Activated B cell treated with CpG ODN at 0.5 μM for 24 hours (primary cell): ENCODE results near the gene CNTLN. TPM values are rescaled to one million over a fixed set of nuclear protein-coding genes. Genes with fewer than 3 reads are reported as not detected.

ENCODE experiments used
- ATAC-seq: fragments of 200-7000 bp; cut with Tn5 transposase; one replicate; pipeline ENCODE4 v1.10.0; 2021; ENCODE audit warnings: low read depth, mild to moderate bottlenecking, moderate library complexity
- CTCF ChIA-PET: fragments of 350-600 bp; sonication (Branson Sonifier 250); formaldehyde crosslinking; loops from one replicate; lab custom pipeline; 2021; ENCODE audit warnings: antibody characterized with exemption; lab: Charles Lee
- POLR2A ChIA-PET: fragments of 350-600 bp; sonication (Branson Sonifier 250); formaldehyde crosslinking; loops from one replicate; lab custom pipeline; 2021; ENCODE audit warnings: antibody characterized with exemption; lab: Charles Lee
- DNase-seq: peaks from one replicate; pipeline ENCODE4 v3.0.0; 2022
- H3K27ac Mint-ChIP-seq: one replicate; pipeline ENCODE4 v1.8.0; 2020; ENCODE audit warnings: mixed read lengths
- H3K27me3 Mint-ChIP-seq: one replicate; pipeline ENCODE4 v1.8.0; 2021; ENCODE audit warnings: mixed read lengths
- H3K36me3 Mint-ChIP-seq: one replicate; pipeline ENCODE4 v1.8.0; 2021; ENCODE audit warnings: low read depth, mixed read lengths
- H3K4me1 Mint-ChIP-seq: one replicate; pipeline ENCODE4 v1.8.0; 2021; ENCODE audit warnings: mixed read lengths
- H3K4me3 Mint-ChIP-seq: one replicate; pipeline ENCODE4 v1.8.0; 2020; ENCODE audit warnings: mild to moderate bottlenecking, mixed read lengths
- H3K9me3 Mint-ChIP-seq: one replicate; pipeline ENCODE4 v1.8.0; 2020; ENCODE audit warnings: mixed read lengths
- intact Hi-C: fragments of 100-400 bp; cut with micrococcal nuclease; formaldehyde crosslinking; loops from one replicate; pipeline ENCODE4 v1.15.1; 2024
- total RNA-seq: library from RNA; stranded (reverse); gene quantifications from 2 replicates; pipeline ENCODE4 v1.2.3, GENCODE V29; 2022
- TF ChIP-seq, protein P1 (sequence below): fragments of 200-600 bp; IDR thresholded peaks from one replicate; pipeline ENCODE4 v1.8.0; 2022; ENCODE audit warnings: antibody characterized with exemption, mild to moderate bottlenecking

The CNTLN gene
- total RNA-seq, 1 donor from 2014 or later, result 0.38 TPM

DNA sequence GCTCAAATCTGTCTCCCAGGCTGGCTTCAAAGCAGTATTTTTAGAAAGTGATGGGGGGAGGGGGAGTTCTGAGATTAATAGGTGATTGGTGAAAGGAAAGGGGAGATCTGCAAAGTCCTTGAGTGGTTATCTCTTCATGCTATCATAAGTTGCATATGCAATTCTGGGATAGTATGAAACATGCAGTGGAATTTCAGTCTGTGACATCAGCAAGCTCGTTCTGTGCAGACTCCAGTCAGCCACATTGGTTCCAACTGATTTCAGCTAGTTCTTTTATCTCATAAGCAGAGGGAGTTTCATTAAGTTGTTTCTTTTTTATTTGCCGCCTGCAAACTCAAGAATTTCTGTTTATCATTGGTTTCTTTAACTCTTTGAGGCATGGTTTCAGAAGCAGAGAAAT lies 263.5 kb downstream of the CNTLN start:
- ChIA-PET CTCF (no interaction called here), POLR2A (no interaction called here)
- Mint-ChIP-seq H3K4me1 (no peaks in the 10 kb centered on the region), H3K36me3 (no peaks in the 10 kb centered on the region), H3K27me3 (no peaks in the 10 kb centered on the region), H3K9me3 (no peaks in the 10 kb centered on the region), H3K4me3 (no peak overlapping the region), H3K27ac (no peak overlapping the region)
- intact Hi-C loops, result no loop called here
- ATAC-seq (no peak), DNase-seq (no peak)
- TF ChIP-seq, protein P1, sequence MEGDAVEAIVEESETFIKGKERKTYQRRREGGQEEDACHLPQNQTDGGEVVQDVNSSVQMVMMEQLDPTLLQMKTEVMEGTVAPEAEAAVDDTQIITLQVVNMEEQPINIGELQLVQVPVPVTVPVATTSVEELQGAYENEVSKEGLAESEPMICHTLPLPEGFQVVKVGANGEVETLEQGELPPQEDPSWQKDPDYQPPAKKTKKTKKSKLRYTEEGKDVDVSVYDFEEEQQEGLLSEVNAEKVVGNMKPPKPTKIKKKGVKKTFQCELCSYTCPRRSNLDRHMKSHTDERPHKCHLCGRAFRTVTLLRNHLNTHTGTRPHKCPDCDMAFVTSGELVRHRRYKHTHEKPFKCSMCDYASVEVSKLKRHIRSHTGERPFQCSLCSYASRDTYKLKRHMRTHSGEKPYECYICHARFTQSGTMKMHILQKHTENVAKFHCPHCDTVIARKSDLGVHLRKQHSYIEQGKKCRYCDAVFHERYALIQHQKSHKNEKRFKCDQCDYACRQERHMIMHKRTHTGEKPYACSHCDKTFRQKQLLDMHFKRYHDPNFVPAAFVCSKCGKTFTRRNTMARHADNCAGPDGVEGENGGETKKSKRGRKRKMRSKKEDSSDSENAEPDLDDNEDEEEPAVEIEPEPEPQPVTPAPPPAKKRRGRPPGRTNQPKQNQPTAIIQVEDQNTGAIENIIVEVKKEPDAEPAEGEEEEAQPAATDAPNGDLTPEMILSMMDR, result no peak

DNA sequence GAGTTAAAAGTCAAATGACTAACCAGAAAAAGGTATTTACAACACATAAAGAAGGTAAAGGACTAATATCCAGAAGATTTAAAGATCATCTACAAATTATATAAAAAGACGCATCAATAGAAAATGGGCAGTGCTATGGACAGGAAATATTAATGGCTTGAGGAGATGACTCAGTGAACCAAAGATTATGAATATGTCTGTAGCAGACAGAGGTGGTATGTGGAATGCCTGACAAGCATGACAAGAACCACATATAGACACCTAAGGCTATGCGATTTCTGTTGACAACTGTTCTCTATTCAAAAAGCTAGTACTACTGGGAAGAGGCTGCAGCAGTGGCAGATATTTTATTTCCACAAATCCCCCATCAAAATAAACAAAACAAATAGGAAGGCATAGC lies 267.0 kb downstream of the CNTLN start:
- no peaks in the 10 kb centered on the region for H3K9me3 Mint-ChIP-seq
- ATAC-seq, result no peak
- CTCF ChIA-PET, result no interaction called here

DNA sequence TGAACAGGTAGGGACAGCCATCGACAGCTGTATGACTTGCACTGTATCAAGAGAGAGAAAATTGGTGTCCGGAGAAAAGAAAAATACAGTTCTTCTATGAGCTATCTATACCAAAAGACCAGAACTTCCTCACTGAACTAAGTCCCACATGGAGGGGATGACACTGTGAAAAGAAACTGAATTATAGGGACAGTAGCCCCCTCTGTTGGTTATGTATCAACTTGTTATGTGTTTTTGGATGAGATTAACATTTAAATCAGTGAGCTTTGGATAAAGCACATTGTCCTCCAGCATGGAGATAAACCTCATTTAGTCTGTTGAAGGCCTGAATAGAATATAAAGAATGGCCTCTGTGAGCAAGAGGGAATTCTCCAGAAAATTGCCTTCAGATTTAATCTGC lies 267.5 kb downstream of the CNTLN start:
- H3K27me3 Mint-ChIP-seq, result no peaks in the 10 kb centered on the region
- ATAC-seq (no peak), DNase-seq (no peak)
- no peak overlapping the region for H3K4me3 Mint-ChIP-seq
- H3K27ac Mint-ChIP-seq, result no peak overlapping the region
- POLR2A ChIA-PET, result interaction anchor here (0.6 kb wide), 1 partner anchor 39 kb away, joined by 3 read pairs; no protein-coding TSS in a partner anchor
- no peaks in the 10 kb centered on the region for H3K36me3 Mint-ChIP-seq
- intact Hi-C loops, result no loop called here
- TF ChIP-seq, protein P1, result no peak
- no peaks in the 10 kb centered on the region for H3K4me1 Mint-ChIP-seq
- no peaks in the 10 kb centered on the region for H3K9me3 Mint-ChIP-seq
- CTCF ChIA-PET, result no interaction called here

More for the DNA sequence above, 267.0 kb downstream of the CNTLN start:
- H3K27me3 Mint-ChIP-seq, result no peaks in the 10 kb centered on the region
- H3K4me3 Mint-ChIP-seq, result no peak overlapping the region
- DNase-seq, result no peak
- POLR2A ChIA-PET, result interaction anchor here (0.6 kb wide), 1 partner anchor 40 kb away, joined by 3 read pairs; no protein-coding TSS in a partner anchor
- no peaks in the 10 kb centered on the region for H3K4me1 Mint-ChIP-seq
- no peaks in the 10 kb centered on the region for H3K36me3 Mint-ChIP-seq
- TF ChIP-seq, protein P1, result no peak
- H3K27ac Mint-ChIP-seq, result no peak overlapping the region
- intact Hi-C loops, result no loop called here

DNA sequence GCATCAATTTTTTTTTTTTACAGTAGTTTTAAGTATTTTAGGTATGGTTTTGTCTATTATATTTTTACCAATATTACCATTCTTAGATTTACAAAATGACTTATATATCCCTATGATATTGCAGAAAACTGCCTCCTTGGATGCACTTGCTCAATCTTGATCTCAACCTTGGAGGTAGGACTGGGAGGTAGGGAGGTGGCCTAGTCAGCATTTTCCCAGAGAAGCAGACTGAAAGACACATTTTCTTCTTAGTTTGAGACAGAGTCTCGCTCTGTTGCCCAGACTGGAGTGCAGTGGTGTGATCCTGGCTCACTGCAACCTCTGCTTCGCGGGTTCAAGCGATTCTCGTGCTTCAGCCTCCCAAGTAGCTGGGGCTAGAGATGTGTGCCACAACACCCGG lies 268.7 kb downstream of the CNTLN start:
- H3K9me3 Mint-ChIP-seq, result no peaks in the 10 kb centered on the region
- no peak overlapping the region for H3K27ac Mint-ChIP-seq
- intact Hi-C loops, result no loop called here
- ATAC-seq (no peak), DNase-seq (no peak)
- no peaks in the 10 kb centered on the region for H3K36me3 Mint-ChIP-seq
- H3K27me3 Mint-ChIP-seq, result no peaks in the 10 kb centered on the region
- POLR2A ChIA-PET, result no interaction called here
- H3K4me3 Mint-ChIP-seq, result no peak overlapping the region
- no peaks in the 10 kb centered on the region for H3K4me1 Mint-ChIP-seq
- TF ChIP-seq, protein P1, result no peak
- CTCF ChIA-PET, result no interaction called here

DNA sequence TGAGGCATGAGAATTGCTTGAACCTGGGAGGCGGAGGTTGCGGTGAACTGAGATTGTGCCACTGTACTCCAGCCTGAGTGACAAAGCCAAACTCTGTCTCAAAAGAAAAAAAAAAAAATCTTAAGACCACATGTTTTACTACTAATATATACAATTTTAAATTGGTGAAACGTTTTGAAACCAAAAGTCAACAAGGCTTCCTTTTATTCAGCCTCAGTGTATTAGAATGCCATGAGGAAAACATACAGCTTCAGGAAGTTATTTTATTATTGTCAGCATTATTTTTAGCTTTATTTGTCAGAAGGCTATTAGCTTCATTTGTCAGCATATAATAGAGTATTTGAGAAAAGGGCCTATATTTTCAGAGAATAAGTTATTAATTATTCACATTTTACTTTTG lies 280.1 kb downstream of the CNTLN start:
- Mint-ChIP-seq H3K4me3 (no peak overlapping the region), H3K4me1 (no peaks in the 10 kb centered on the region), H3K9me3 (no peaks in the 10 kb centered on the region), H3K27me3 (no peaks in the 10 kb centered on the region), H3K27ac (no peak overlapping the region), H3K36me3 (no peaks in the 10 kb centered on the region)
- intact Hi-C loops, result no loop called here
- no peak for ATAC-seq
- POLR2A ChIA-PET, result no interaction called here
- TF ChIP-seq, protein P1, result no peak
- CTCF ChIA-PET, result no interaction called here
- no peak for DNase-seq
